CD4-positive, alpha-beta T cell treated with Interleukin-4 for 1 hour (primary cell): Measurements from ENCODE around the gene CCNB1IP1.
"Not testable (repeated sequence)": the region's sequence is repeated elsewhere in the genome, so short reads cannot be mapped to it uniquely, and the experiment has no call there.

ENCODE experiments used
- DNase-seq, 2 donors: peaks; one replicate each; pipeline ENCODE4 v3.0.0-alpha.2; 2020 to 2022

CCNB1IP1 gene

GRCh38 chr14:20332788-20333493 is at the start of gene CCNB1IP1:
TSS of gene CCNB1IP1 (minus strand) at chr14:20333279. CDS start at chr14:20316523, 16,756 bp downstream.
- peak; percentile 70 to 87 for DNase-seq

GRCh38 chr14:20382526-20382925 is 49.4 kb upstream of the CCNB1IP1 start:
- DNase-seq = no peak

GRCh38 chr14:20381341-20381740 is 48.3 kb upstream of the CCNB1IP1 start:
- DNase-seq = no peak

- DNase-seq = no peak
These were observed 47.6 kb upstream of the CCNB1IP1 start for GRCh38 chr14:20380681-20381080.

GRCh38 chr14:20379743-20380142 is 46.7 kb upstream of the CCNB1IP1 start:
- no peak for DNase-seq

GRCh38 chr14:20377171-20377570 is 44.1 kb upstream of the CCNB1IP1 start:
- no peak for DNase-seq

- DNase-seq = no peak
These were observed 43.1 kb upstream of the CCNB1IP1 start for GRCh38 chr14:20376071-20376588.

GRCh38 chr14:20375471-20375870 is 42.4 kb upstream of the CCNB1IP1 start:
- no peak for DNase-seq

GRCh38 chr14:20372796-20373195 is 39.7 kb upstream of the CCNB1IP1 start:
- no peak for DNase-seq

- no peak for DNase-seq
These were observed 32.8 kb upstream of the CCNB1IP1 start for GRCh38 chr14:20365928-20366327.

- not testable (repeated sequence) for DNase-seq
These were observed 25.4 kb upstream of the CCNB1IP1 start for GRCh38 chr14:20358474-20358873.

GRCh38 chr14:20356422-20356821 is 23.3 kb upstream of the CCNB1IP1 start:
- no peak for DNase-seq

- DNase-seq = no peak
These were observed 17.8 kb upstream of the CCNB1IP1 start for GRCh38 chr14:20350860-20351259.

- DNase-seq = no peak
These were observed 17.2 kb upstream of the CCNB1IP1 start for GRCh38 chr14:20350282-20350681.

- no peak for DNase-seq
These were observed 14.7 kb upstream of the CCNB1IP1 start for GRCh38 chr14:20347747-20348146.

GRCh38 chr14:20346713-20347112 is 13.6 kb upstream of the CCNB1IP1 start:
- no peak for DNase-seq

- DNase-seq = no peak
These were observed 12.3 kb upstream of the CCNB1IP1 start for GRCh38 chr14:20345366-20345765.

GRCh38 chr14:20343862-20344220 is 10.8 kb upstream of the CCNB1IP1 start:
- DNase-seq = no peak

- peak; percentile 95 to 97 for DNase-seq
These were observed 10.2 kb upstream of the CCNB1IP1 start, which contains the start of gene PARP2 for GRCh38 chr14:20343092-20343861. TSS of gene PARP2 (plus strand) at chr14:20343635. CDS start at chr14:20343642, 7 bp downstream.

GRCh38 chr14:20341646-20342045 is 8.6 kb upstream of the CCNB1IP1 start:
- DNase-seq = no peak

- not testable (repeated sequence) for DNase-seq
These were observed 8.0 kb upstream of the CCNB1IP1 start for GRCh38 chr14:20341032-20341431.

- DNase-seq = no peak
These were observed 938 bp upstream of the CCNB1IP1 start for GRCh38 chr14:20334017-20334416.

- no peak for DNase-seq
These were observed 389 bp upstream of the CCNB1IP1 start for GRCh38 chr14:20333494-20333841.

- DNase-seq = no peak
These were observed 670 bp downstream of the CCNB1IP1 start for GRCh38 chr14:20332431-20332787.
